Mucosa of rectum (tissue), 2 donors: Measurements from ENCODE around the gene CD34.

ENCODE experiments used
- H3K27ac ChIP-seq, 2 donors: one replicate each; pipeline ENCODE4 v1.7.0; 2013; ENCODE audit warnings: inconsistent platforms in 2 of 2, low read depth in 2 of 2, low read length in 2 of 2
- H3K27me3 ChIP-seq, 2 donors: one replicate each; pipeline ENCODE4 v1.7.0; 2013; ENCODE audit warnings: low read length in 2 of 2; ENCODE audit not compliant: control insufficient read depth in 2 of 2, insufficient read depth in 2 of 2
- H3K36me3 ChIP-seq, 2 donors: one replicate each; pipeline ENCODE4 v1.7.0; 2013; ENCODE audit warnings: low read length in 2 of 2; ENCODE audit not compliant: control insufficient read depth in 2 of 2, insufficient read depth in 2 of 2
- H3K4me1 ChIP-seq, 2 donors: one replicate each; pipeline ENCODE4 v1.7.0; 2013; ENCODE audit warnings: low read length in 2 of 2, mild to moderate bottlenecking in 1 of 2; ENCODE audit not compliant: control insufficient read depth in 2 of 2, insufficient read depth in 2 of 2
- H3K4me3 ChIP-seq, 2 donors: one replicate each; pipeline ENCODE4 v1.7.0; 2013; ENCODE audit warnings: low read length in 2 of 2
- H3K9ac ChIP-seq, 2 donors: one replicate each; pipeline ENCODE4 v1.7.0; 2013; ENCODE audit warnings: low read length in 2 of 2, low read depth in 1 of 2, mild to moderate bottlenecking in 1 of 2
- H3K9me3 ChIP-seq, 2 donors: one replicate each; pipeline ENCODE4 v1.7.0; 2013; ENCODE audit warnings: low read length in 2 of 2; ENCODE audit not compliant: control insufficient read depth in 2 of 2
- donor health status: healthy.
- donor health status: Normal muscosa, but diverticular disease.

Gene CD34

DNA sequence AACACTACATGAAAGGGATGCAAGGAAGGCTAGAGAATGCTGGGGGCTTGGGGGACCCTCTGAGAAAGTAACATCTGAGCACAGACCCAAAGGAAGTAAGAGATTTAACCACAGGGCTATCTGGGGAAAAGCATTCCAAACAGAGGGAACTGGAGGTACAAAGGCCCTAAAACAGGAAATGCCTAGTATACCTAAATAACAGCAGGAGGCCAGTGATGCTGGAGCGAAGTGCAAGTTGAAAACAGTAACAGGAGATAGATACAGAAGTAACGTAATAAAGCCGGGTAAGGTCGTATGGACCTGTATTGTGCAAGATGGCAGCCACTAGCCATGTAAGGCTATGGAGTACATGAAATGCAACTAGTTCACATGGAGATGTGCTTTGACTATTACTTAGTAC is 52.1 kb downstream of the CD34 start:
- Histone ChIP-seq H3K9me3 (no peaks in the 10 kb centered on the region), H3K36me3 (peaks cover 4 to 15% of the 10 kb centered on the region in 2 donors), H3K27ac (no peak overlapping the region), H3K9ac (no peak overlapping the region), H3K27me3 (no peaks in the 10 kb centered on the region), H3K4me3 (no peak overlapping the region), H3K4me1 (peaks cover 3 to 6% of the 10 kb centered on the region in 2 donors)

- Histone ChIP-seq H3K27me3 (no peaks in the 10 kb centered on the region), H3K9me3 (no peaks in the 10 kb centered on the region), H3K4me3 (no peak overlapping the region), H3K27ac (no peak overlapping the region), H3K4me1 (peaks cover 6 to 9% of the 10 kb centered on the region in 2 donors), H3K36me3 (peaks cover 4 to 13% of the 10 kb centered on the region in 2 donors), H3K9ac (no peak overlapping the region)
Measured at GRCh38 chr1:207858281-207858680, 52.6 kb downstream of the CD34 start.

DNA sequence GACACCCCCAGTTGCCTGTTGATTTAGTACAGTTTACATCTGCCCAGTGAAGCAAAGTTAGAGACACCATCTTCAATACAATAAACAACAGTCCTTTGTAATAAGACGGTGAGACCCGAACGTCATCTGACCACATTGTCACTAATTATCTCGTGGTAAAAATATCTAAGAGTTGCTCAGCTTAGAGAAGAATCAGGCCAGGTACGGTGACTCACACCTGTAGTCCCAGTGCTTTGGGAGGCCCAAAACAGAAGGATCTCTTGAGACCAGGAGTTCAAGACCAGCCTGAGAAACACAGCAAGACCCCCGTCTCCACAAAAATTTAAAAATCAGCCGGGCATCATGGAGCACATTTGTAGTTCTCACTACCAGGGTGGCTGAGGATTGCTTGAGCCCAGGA is 53.5 kb downstream of the CD34 start:
- Histone ChIP-seq H3K4me1 (peaks cover 7 to 18% of the 10 kb centered on the region in 2 donors), H3K9me3 (no peaks in the 10 kb centered on the region), H3K36me3 (peaks cover 4 to 11% of the 10 kb centered on the region in 2 donors), H3K27me3 (no peaks in the 10 kb centered on the region), H3K9ac (no peak overlapping the region), H3K4me3 (no peak overlapping the region), H3K27ac (no peak overlapping the region)

GRCh38 chr1:207856276-207857023 is 54.5 kb downstream of the CD34 start:
- no peak overlapping the region for H3K27ac ChIP-seq
- H3K4me1 ChIP-seq = peaks cover 7 to 15% of the 10 kb centered on the region in 2 donors
- peaks cover 4 to 8% of the 10 kb centered on the region in 2 donors for H3K36me3 ChIP-seq
- no peak overlapping the region for H3K9ac ChIP-seq
- H3K27me3 ChIP-seq = no peaks in the 10 kb centered on the region
- H3K9me3 ChIP-seq = no peaks in the 10 kb centered on the region
- H3K4me3 ChIP-seq = no peak overlapping the region

GRCh38 chr1:207854001-207854400 is 56.9 kb downstream of the CD34 start:
- no peaks in the 10 kb centered on the region for H3K9me3 ChIP-seq
- H3K4me3 ChIP-seq = no peak overlapping the region
- H3K36me3 ChIP-seq = peaks cover 0 to 3% of the 10 kb centered on the region in 2 donors
- H3K9ac ChIP-seq = no peak overlapping the region
- H3K27me3 ChIP-seq = no peaks in the 10 kb centered on the region
- no peak overlapping the region for H3K27ac ChIP-seq
- peaks cover 13 to 15% of the 10 kb centered on the region in 2 donors for H3K4me1 ChIP-seq

GRCh38 chr1:207853372-207853757 is 57.6 kb downstream of the CD34 start:
- Histone ChIP-seq H3K27me3 (no peaks in the 10 kb centered on the region), H3K9me3 (no peaks in the 10 kb centered on the region), H3K4me3 (no peak overlapping the region), H3K9ac (no peak overlapping the region), H3K4me1 (peaks cover 17 to 18% of the 10 kb centered on the region in 2 donors), H3K36me3 (peaks cover 0 to 3% of the 10 kb centered on the region in 2 donors), H3K27ac (no peak overlapping the region)

DNA sequence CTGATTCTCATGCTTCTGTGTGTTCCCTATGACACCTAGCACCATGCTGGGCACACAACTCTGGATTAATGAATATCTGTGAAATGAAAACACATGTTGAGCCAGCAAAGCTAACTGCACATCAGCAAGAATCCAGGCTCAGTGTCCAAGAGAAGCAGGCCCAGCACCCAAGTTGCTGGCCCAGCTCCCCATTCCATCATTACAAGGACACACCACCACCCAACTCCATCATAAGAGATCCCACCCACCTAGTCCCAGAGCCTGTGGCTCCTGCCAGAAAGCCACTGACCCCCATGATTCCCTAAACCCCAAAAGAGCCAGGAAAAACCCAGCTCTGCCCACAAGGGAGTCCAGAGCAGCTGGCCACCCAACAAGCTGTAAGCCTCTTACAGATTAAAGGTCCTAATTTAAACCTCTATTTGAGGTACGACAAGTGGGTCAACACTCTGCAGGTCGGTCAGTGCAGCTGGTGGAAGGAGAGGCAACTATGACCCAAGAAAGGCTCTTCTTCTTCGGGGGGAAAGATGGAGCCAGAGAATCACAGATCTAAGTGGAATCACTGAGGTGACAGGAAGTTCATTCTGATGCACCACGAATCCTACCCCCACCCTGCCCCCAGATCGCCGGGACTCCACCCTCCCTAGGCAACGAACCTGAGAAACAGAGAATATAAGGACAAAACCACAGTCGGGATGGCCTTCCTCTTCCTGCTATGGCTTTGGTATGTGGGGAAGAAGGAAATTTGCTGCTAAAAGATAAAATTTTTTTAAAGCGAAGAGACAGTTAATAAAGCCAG is 58.2 kb downstream of the CD34 start:
- Histone ChIP-seq H3K9me3 (no peaks in the 10 kb centered on the region), H3K27ac (no peak overlapping the region), H3K4me3 (no peak overlapping the region), H3K4me1 (peaks cover 22 to 24% of the 10 kb centered on the region in 2 donors), H3K9ac (no peak overlapping the region), H3K36me3 (peaks cover 0 to 3% of the 10 kb centered on the region in 2 donors), H3K27me3 (no peaks in the 10 kb centered on the region)

GRCh38 chr1:207851696-207852095 is 59.2 kb downstream of the CD34 start:
- H3K4me1 ChIP-seq = peaks cover 24 to 26% of the 10 kb centered on the region in 2 donors
- H3K9me3 ChIP-seq = no peaks in the 10 kb centered on the region
- H3K27ac ChIP-seq = no peak overlapping the region
- no peaks in the 10 kb centered on the region for H3K27me3 ChIP-seq
- H3K36me3 ChIP-seq = peaks cover 0 to 3% of the 10 kb centered on the region in 2 donors
- H3K4me3 ChIP-seq = no peak overlapping the region
- H3K9ac ChIP-seq = no peak overlapping the region

DNA sequence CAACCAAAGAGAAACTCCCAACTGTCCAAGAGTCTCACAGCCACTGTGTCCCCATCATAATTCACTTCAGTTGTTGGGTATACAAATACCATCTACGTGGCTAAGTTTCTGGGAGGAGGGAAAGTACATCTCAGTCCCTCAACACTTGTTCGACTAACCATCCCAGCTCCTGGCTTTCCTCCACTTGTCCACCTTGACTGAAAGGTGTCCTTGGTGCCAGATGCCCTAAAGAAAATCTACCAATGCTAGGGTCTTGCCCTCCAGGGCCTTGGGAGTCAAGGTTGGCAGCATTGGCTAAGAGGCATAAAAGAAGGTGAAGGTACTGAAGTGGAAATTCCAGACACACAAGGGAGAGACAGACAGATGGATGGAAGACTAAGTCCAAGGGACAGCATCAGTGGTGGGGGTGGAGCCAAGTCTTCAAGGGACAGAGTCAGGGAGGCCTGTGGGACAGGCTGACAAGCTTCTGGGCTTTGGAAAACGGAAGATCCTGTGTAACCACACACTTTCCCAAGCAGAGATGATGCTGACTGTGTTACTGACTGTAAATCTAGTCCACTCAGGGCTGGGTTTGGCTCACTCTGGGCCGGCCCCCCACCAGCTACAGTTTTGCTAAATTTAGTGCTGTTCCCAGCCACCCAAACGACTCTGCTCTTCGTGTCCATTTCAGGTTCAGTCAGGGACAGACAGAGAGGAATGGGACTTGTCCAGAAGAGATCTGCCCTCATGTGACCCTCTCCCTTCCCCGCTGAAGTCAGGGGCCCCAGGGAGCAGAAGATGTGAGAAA is 60.1 kb downstream of the CD34 start:
- H3K9ac ChIP-seq = no peak overlapping the region
- H3K36me3 ChIP-seq = peaks cover 0 to 3% of the 10 kb centered on the region in 2 donors
- no peaks in the 10 kb centered on the region for H3K27me3 ChIP-seq
- H3K9me3 ChIP-seq = no peaks in the 10 kb centered on the region
- H3K4me3 ChIP-seq = no peak overlapping the region
- H3K27ac ChIP-seq = no peak overlapping the region
- peaks cover 24 to 26% of the 10 kb centered on the region in 2 donors for H3K4me1 ChIP-seq
